HepG2 (cell line): ENCODE data around the gene HELZ. TPM values are rescaled to one million over a fixed set of nuclear protein-coding genes. Genes with fewer than 3 reads are reported as not detected.

Experiments
- ATAC-seq: fragments of 200-7000 bp; cut with Tn5 transposase; 3 replicates; pipeline ENCODE4 v1.9.1; 2020; ENCODE audit warnings: mild to moderate bottlenecking, moderate library complexity
- BruUV-seq: library from RNA; stranded (reverse); fragments of 400-500 nt; replicated peaks from 2 replicates; lab custom pipeline; 2021; lab: Mats Ljungman, UMichigan
- CTCF ChIA-PET: fragments of 300-600 bp; formaldehyde crosslinking; extraction: SDS; loops from one replicate; lab custom pipeline; 2021; ENCODE audit warnings: low total read pairs, inconsistent platforms, low intra/inter-chr PET ratio; lab: Yijun Ruan, JAX
- POLR2A ChIA-PET: fragments of 350-600 bp; sonication (Branson Sonifier 250); formaldehyde crosslinking; loops from one replicate; lab custom pipeline; 2020; ENCODE audit warnings: antibody characterized with exemption, inconsistent platforms; lab: Yijun Ruan, JAX
- DNase-seq: peaks from one replicate; pipeline ENCODE4 v3.0.0-alpha.2; 2015; ENCODE audit warnings: low spot score
- FAIRE-seq: peaks from 3 replicates; lab custom pipeline; 2011; peaks lifted over from hg19 to GRCh38; lab: Jason Lieb, UNC
- H2AFZ ChIP-seq: one replicate; pipeline ENCODE4 v1.6.1; 2011; ENCODE audit warnings: low read length, inconsistent platforms
- H3K27ac ChIP-seq: fragments of 300-600 bp; 3 replicates; pipeline ENCODE4 v1.8.0; 2011; ENCODE audit warnings: mixed run types, mild to moderate bottlenecking, mixed read lengths, low read length, inconsistent platforms; ENCODE audit not compliant: insufficient read depth; ENCODE audit errors: extremely low read length
- H3K27me3 ChIP-seq, 2 experiments: fragments of 200-600 bp in 1 of 2; 2 replicates in 1 of 2; 3 replicates in 1 of 2; pipeline versions ENCODE4 v1.6.0 to v1.8.0; 2011; ENCODE audit warnings: low read length in 2 of 2, mild to moderate bottlenecking in 2 of 2, moderate library complexity in 2 of 2, inconsistent platforms in 1 of 2; ENCODE audit not compliant: insufficient read depth in 2 of 2, control insufficient read depth in 1 of 2
- H3K36me3 ChIP-seq, 2 experiments: fragments of 200-600 bp in 1 of 2; replicated peaks in 1 of 2; 2 replicates in 1 of 2; 3 replicates in 1 of 2; pipeline versions ENCODE4 v1.5.1 to v1.8.0; 2011; ENCODE audit warnings: low read length in 2 of 2, inconsistent platforms in 1 of 2; ENCODE audit not compliant: insufficient read depth in 2 of 2, control insufficient read depth in 1 of 2
- H3K4me1 ChIP-seq: 2 replicates; pipeline ENCODE4 v1.5.1; 2012; ENCODE audit warnings: low read length, inconsistent platforms; ENCODE audit not compliant: insufficient read depth
- H3K4me2 ChIP-seq: 2 replicates; pipeline ENCODE4 v1.6.0; 2011; ENCODE audit warnings: low read depth, low read length, inconsistent platforms
- H3K4me3 ChIP-seq, 3 experiments: fragments of 200-600 bp in 1 of 3; sonication (generic), shearing (Covaris generic) in 1 of 3; replicated peaks in 1 of 3; 2 replicates each; pipeline ENCODE4 v1.5.1; 2011 to 2016; ENCODE audit warnings: low read length in 3 of 3, inconsistent platforms in 2 of 3, low read depth in 2 of 3, mild to moderate bottlenecking in 2 of 3, control low read depth in 1 of 3, mixed read lengths in 1 of 3; ENCODE audit not compliant: insufficient read depth in 1 of 3
- H3K79me2 ChIP-seq: one replicate; pipeline ENCODE4 v1.6.1; 2011; ENCODE audit warnings: low read length, inconsistent platforms; ENCODE audit not compliant: insufficient read depth
- H3K9ac ChIP-seq: 2 replicates; pipeline ENCODE4 v1.6.0; 2011; ENCODE audit warnings: mild to moderate bottlenecking, low read depth, low read length, inconsistent platforms; ENCODE audit not compliant: insufficient read depth
- H3K9me3 ChIP-seq: 2 replicates; pipeline ENCODE4 v1.5.1; 2012; ENCODE audit warnings: mild to moderate bottlenecking, low read length
- H4K20me1 ChIP-seq: 2 replicates; pipeline ENCODE4 v1.6.0; 2011; ENCODE audit warnings: inconsistent platforms, mild to moderate bottlenecking, low read length, moderate library complexity; ENCODE audit not compliant: insufficient read depth
- EHMT2 ChIP-seq: fragments of 200-600 bp; sonication (generic); IDR thresholded peaks from 2 replicates; pipeline ENCODE4 v1.7.0; 2017; ENCODE audit warnings: antibody characterized with exemption, low read depth, low read length, borderline replicate concordance
- FOSL2 ChIP-seq: sonication (generic); formaldehyde crosslinking; IDR thresholded peaks from 2 replicates; pipeline ENCODE4 v1.4.0; 2020; ENCODE audit warnings: missing genetic modification reagents
- HHEX ChIP-seq: IDR thresholded peaks from 2 replicates; pipeline ENCODE4 v1.6.1; 2016; ENCODE audit warnings: control low read depth
- KDM2A ChIP-seq: sonication (generic); formaldehyde crosslinking; IDR thresholded peaks from 2 replicates; pipeline ENCODE4 v1.4.0; 2020; ENCODE audit warnings: low read depth, missing genetic modification reagents, borderline replicate concordance
- RAD21 ChIP-seq: fragments of 450-650 bp; formaldehyde crosslinking; IDR thresholded peaks from 2 replicates; pipeline ENCODE4 v1.5.0; 2020; ENCODE audit warnings: mild to moderate bottlenecking
- REPIN1 ChIP-seq: sonication (generic); formaldehyde crosslinking; IDR thresholded peaks from 2 replicates; pipeline ENCODE4 v1.8.0; 2022; ENCODE audit warnings: missing genetic modification reagents, low read depth, mild to moderate bottlenecking, borderline replicate concordance
- RFXAP ChIP-seq: sonication (generic); formaldehyde crosslinking; IDR thresholded peaks from 2 replicates; pipeline ENCODE4 v1.4.0; 2020; ENCODE audit warnings: missing genetic modification reagents, borderline replicate concordance
- SMYD3 ChIP-seq: sonication (generic); formaldehyde crosslinking; IDR thresholded peaks from 2 replicates; pipeline ENCODE4 v1.8.1; 2023; ENCODE audit warnings: mild to moderate bottlenecking, missing genetic modification reagents
- ZNF136 ChIP-seq: sonication (generic); formaldehyde crosslinking; IDR thresholded peaks from 2 replicates; pipeline ENCODE4 v1.8.1; 2022; ENCODE audit warnings: low read depth, mild to moderate bottlenecking, moderate library complexity, missing genetic modification reagents
- ZNF746 ChIP-seq: sonication (generic); formaldehyde crosslinking; IDR thresholded peaks from 2 replicates; pipeline ENCODE4 v1.8.0; 2022; ENCODE audit warnings: mild to moderate bottlenecking, missing genetic modification reagents
- ZNF790 ChIP-seq: sonication (generic); formaldehyde crosslinking; IDR thresholded peaks from 2 replicates; pipeline ENCODE4 v1.8.0; 2022; ENCODE audit warnings: missing genetic modification reagents, mild to moderate bottlenecking, borderline replicate concordance
- WGBS: methylation state at CpG from one replicate; pipeline ENCODE4 v1.1.6; 2017; ENCODE audit warnings: low lambda C conversion rate; 5-methylcytosine and 5-hydroxymethylcytosine counted together
- in situ Hi-C: cut with HindIII; loops from 2 replicates; pipeline ENCODE4 v1.10.0; 2017; ENCODE audit warnings: low pct_unique_long_range_greater_than_20kb; ENCODE audit not compliant: extremely low pct_ligation_motif_present
- intact Hi-C: fragments of 100-400 bp; cut with micrococcal nuclease; formaldehyde crosslinking; loops from one replicate; pipeline ENCODE4 v1.10.0; 2022; ENCODE audit not compliant: unreplicated experiment
- polyA plus RNA-seq, 8 experiments: library from polyadenylated mRNA; depleted of rRNA in 3 of 8; stranded (reverse) in 7 of 8; unstranded in 1 of 8; fragments of >200 nt; fragmentation: Illumina TruSeq in 4 of 8; extraction: Trizol in 4 of 8; gene quantifications; 2 replicates each; pipeline versions ENCODE4 v1.2.1 to v1.2.3, GENCODE V29; 2011 to 2016; ENCODE audit warnings: low read depth in 4 of 8, missing spikeins in 1 of 8, mixed read lengths in 1 of 8; ENCODE audit not compliant: insufficient read depth in 1 of 8
- total RNA-seq, 5 experiments: library from RNA; depleted of rRNA; stranded (reverse); fragments of >200 nt; fragmentation: Illumina TruSeq; extraction: Trizol; gene quantifications; 2 replicates each; pipeline ENCODE4 v1.2.3, GENCODE V29; 2016; ENCODE audit warnings: low read depth in 1 of 5
- TF ChIP-seq, protein P1 (sequence below): sonication (generic); formaldehyde crosslinking; IDR thresholded peaks from 2 replicates; pipeline ENCODE4 v1.4.0; 2020; ENCODE audit warnings: missing genetic modification reagents
- TF ChIP-seq, protein P2 (sequence below): IDR thresholded peaks from 2 replicates; pipeline ENCODE4 v1.6.1; 2016; ENCODE audit warnings: missing compliant biosample characterization, missing genetic modification reagents, borderline replicate concordance
- TF ChIP-seq, protein P3 (sequence below): sonication (generic); formaldehyde crosslinking; IDR thresholded peaks from 2 replicates; pipeline ENCODE4 v1.4.0; 2020; ENCODE audit warnings: missing genetic modification reagents
- TF ChIP-seq, protein P4 (sequence below): sonication (generic); formaldehyde crosslinking; IDR thresholded peaks from 2 replicates; pipeline ENCODE4 v1.8.0; 2022; ENCODE audit warnings: mild to moderate bottlenecking, missing genetic modification reagents; ENCODE audit not compliant: insufficient replicate concordance

Gene HELZ
- total and polyA plus RNA-seq, 2 of the 13 experiments (the other 11 are each of a cell fraction or from before 2014, with no cell fraction given), result 35.3 to 52.4 TPM

DNA sequence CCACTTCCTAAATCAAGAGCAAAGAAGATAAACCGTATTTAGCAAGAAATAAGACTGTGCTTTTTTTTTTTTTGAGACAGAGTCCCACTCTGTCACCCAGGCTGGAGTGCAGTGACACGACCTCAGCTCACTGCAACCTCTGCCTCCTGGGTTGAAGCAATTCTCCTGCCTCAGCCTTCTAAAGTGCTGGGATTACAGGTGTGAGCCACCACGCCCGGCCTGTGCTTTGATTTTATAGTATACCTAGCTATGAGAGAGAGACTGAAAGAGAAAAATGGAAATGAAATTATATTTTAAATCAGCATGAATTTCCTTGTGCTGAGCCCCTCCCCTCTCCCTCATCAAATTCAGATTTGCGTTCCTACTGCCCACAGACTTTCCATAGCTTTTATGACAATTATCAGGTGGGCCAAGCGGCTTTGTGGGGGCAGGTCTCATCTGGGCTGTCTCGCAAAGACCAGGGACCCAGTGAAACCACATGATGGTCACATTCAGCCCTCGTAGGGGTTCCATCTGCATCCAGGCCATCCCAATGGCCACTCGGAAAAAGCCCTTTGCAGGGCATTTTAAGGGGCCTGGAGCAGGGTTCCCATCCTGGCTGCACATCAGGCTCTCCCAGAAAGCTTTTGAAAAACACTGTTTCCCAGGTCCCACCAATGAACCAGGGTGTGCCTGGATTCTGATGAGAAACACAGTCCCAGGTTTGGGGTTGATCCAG lies 192.1 kb downstream of the HELZ start (continued):
- no peak for TF ChIP-seq SMYD3 (CRISPR knock-in tag)
- TF ChIP-seq EHMT2, result no peak

DNA sequence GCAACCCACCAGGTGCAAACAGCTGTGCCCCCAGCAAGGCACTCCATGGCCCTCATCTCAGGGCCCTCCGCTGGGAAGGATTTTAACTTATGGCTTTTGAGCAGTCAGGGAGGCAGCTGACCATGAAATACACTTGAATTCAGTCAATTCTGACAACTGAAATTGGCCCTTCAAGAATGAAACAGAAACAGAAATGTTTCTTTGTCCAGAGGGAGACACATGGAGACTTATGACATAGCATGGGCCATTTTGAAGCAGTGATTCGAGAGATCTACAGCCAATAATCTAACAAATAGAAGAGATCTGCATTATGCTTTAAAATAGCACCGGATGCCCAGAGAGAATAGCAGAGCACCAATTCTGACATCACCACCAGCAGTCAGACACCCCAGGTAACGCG lies 193.2 kb downstream of the HELZ start:
- Histone ChIP-seq H3K27ac (no peak overlapping the region), H3K9me3 (peaks cover 24% of the 10 kb centered on the region), H3K79me2 (no peaks in the 10 kb centered on the region), H4K20me1 (no peaks in the 10 kb centered on the region), H3K4me3 (no peak overlapping the region), H3K4me1 (peaks cover 7% of the 10 kb centered on the region), H3K27me3 (peaks cover 5 to 33% of the 10 kb centered on the region in 2 experiments; a peak in 3 of 5 replicates), H3K9ac (no peak overlapping the region), H3K4me2 (no peak overlapping the region), H3K36me3 (no peaks in the 10 kb centered on the region), H2AFZ (no peak overlapping the region)
- POLR2A ChIA-PET, result no interaction called here
- in situ Hi-C loops, result no loop called here
- no peak for ATAC-seq
- no peak for FAIRE-seq
- WGBS, result 66% methylated on average over 5 of the region's 5 CpGs
- CTCF ChIA-PET, result no interaction called here
- DNase-seq, result no peak
- no TSS peak for BruUV-seq
- intact Hi-C loops, result loop anchor here (1.0 kb wide), 1 partner anchor 19 kb away; no protein-coding TSS in a partner anchor
- TF ChIP-seq RFXAP (CRISPR knock-in tag), result no peak
- TF ChIP-seq, protein P1, sequence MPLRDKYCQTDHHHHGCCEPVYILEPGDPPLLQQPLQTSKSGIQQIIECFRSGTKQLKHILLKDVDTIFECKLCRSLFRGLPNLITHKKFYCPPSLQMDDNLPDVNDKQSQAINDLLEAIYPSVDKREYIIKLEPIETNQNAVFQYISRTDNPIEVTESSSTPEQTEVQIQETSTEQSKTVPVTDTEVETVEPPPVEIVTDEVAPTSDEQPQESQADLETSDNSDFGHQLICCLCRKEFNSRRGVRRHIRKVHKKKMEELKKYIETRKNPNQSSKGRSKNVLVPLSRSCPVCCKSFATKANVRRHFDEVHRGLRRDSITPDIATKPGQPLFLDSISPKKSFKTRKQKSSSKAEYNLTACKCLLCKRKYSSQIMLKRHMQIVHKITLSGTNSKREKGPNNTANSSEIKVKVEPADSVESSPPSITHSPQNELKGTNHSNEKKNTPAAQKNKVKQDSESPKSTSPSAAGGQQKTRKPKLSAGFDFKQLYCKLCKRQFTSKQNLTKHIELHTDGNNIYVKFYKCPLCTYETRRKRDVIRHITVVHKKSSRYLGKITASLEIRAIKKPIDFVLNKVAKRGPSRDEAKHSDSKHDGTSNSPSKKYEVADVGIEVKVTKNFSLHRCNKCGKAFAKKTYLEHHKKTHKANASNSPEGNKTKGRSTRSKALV (CRISPR knock-in tag), result no peak
- no peak for TF ChIP-seq KDM2A (CRISPR knock-in tag)
- TF ChIP-seq HHEX, result no peak
- no peak for TF ChIP-seq ZNF746
- TF ChIP-seq ZNF136, result no peak
- no peak for TF ChIP-seq FOSL2 (CRISPR knock-in tag)
- TF ChIP-seq REPIN1 (CRISPR knock-in tag), result no peak
- no peak for TF ChIP-seq RAD21 (CRISPR knock-in tag)
- TF ChIP-seq, protein P2, sequence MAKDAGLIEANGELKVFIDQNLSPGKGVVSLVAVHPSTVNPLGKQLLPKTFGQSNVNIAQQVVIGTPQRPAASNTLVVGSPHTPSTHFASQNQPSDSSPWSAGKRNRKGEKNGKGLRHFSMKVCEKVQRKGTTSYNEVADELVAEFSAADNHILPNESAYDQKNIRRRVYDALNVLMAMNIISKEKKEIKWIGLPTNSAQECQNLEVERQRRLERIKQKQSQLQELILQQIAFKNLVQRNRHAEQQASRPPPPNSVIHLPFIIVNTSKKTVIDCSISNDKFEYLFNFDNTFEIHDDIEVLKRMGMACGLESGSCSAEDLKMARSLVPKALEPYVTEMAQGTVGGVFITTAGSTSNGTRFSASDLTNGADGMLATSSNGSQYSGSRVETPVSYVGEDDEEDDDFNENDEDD (CRISPR knock-in tag), result no peak
- TF ChIP-seq, protein P3, sequence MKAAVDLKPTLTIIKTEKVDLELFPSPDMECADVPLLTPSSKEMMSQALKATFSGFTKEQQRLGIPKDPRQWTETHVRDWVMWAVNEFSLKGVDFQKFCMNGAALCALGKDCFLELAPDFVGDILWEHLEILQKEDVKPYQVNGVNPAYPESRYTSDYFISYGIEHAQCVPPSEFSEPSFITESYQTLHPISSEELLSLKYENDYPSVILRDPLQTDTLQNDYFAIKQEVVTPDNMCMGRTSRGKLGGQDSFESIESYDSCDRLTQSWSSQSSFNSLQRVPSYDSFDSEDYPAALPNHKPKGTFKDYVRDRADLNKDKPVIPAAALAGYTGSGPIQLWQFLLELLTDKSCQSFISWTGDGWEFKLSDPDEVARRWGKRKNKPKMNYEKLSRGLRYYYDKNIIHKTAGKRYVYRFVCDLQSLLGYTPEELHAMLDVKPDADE, result no peak
- TF ChIP-seq, protein P4, sequence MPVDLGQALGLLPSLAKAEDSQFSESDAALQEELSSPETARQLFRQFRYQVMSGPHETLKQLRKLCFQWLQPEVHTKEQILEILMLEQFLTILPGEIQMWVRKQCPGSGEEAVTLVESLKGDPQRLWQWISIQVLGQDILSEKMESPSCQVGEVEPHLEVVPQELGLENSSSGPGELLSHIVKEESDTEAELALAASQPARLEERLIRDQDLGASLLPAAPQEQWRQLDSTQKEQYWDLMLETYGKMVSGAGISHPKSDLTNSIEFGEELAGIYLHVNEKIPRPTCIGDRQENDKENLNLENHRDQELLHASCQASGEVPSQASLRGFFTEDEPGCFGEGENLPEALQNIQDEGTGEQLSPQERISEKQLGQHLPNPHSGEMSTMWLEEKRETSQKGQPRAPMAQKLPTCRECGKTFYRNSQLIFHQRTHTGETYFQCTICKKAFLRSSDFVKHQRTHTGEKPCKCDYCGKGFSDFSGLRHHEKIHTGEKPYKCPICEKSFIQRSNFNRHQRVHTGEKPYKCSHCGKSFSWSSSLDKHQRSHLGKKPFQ (CRISPR knock-in tag), result no peak
- TF ChIP-seq ZNF790, result no peak
